HCT116 (cell line): ENCODE measurements around the gene EXOC4.

Source experiments
- CEBPB ChIP-seq: IDR thresholded peaks from 2 replicates; pipeline ENCODE4 v1.6.1; 2012; ENCODE audit warnings: low read depth
- CTCF ChIP-seq, 3 experiments: fragments of 200-600 bp in 1 of 3; sonication (generic) in 1 of 3; IDR thresholded peaks in 2 of 3; conservative IDR thresholded peaks in 1 of 3; 2 replicates each; pipeline ENCODE4 v1.5.1; 2012 to 2017; ENCODE audit warnings: low read depth in 2 of 3, low read length in 2 of 3, antibody characterized with exemption in 1 of 3, borderline replicate concordance in 1 of 3, control low read depth in 1 of 3, mild to moderate bottlenecking in 1 of 3, mixed read lengths in 1 of 3, mixed run types in 1 of 3, moderate library complexity in 1 of 3; ENCODE audit not compliant: insufficient read depth in 1 of 3
- EZH2phosphoT487 ChIP-seq: fragments of 200-600 bp; IDR thresholded peaks from 2 replicates; pipeline ENCODE4 v1.6.1; 2018; ENCODE audit warnings: antibody characterized with exemption, borderline replicate concordance
- JUND ChIP-seq: IDR thresholded peaks from 2 replicates; pipeline ENCODE4 v1.6.1; 2012
- POLR2A ChIP-seq: IDR thresholded peaks from 2 replicates; pipeline ENCODE4 v1.7.0; 2011; ENCODE audit warnings: borderline replicate concordance; ENCODE audit not compliant: insufficient read depth, insufficient read length; ENCODE audit errors: extremely low read depth
- POLR2AphosphoS5 ChIP-seq: IDR thresholded peaks from 2 replicates; pipeline ENCODE4 v1.6.1; 2011; ENCODE audit warnings: mild to moderate bottlenecking, low read depth, low read length, moderate library complexity
- SIN3A ChIP-seq: IDR thresholded peaks from 2 replicates; pipeline ENCODE4 v1.6.1; 2012; ENCODE audit warnings: low read depth
- TCF7L2 ChIP-seq: IDR thresholded peaks from 2 replicates; pipeline ENCODE4 v1.7.0; 2011; ENCODE audit warnings: borderline replicate concordance, inconsistent platforms; ENCODE audit not compliant: insufficient read depth, insufficient read length; ENCODE audit errors: extremely low read depth
- ZBTB33 ChIP-seq: IDR thresholded peaks from 2 replicates; pipeline ENCODE4 v1.6.1; 2011; ENCODE audit warnings: mild to moderate bottlenecking, low read length, moderate library complexity; ENCODE audit not compliant: insufficient replicate concordance; ENCODE audit errors: extremely low read depth
- TF ChIP-seq, protein P1 (sequence below): IDR thresholded peaks from 2 replicates; pipeline ENCODE4 v1.6.1; 2012
- TF ChIP-seq, protein P2 (sequence below): IDR thresholded peaks from 2 replicates; pipeline ENCODE4 v1.6.1; 2012; ENCODE audit warnings: low read depth

DNA sequence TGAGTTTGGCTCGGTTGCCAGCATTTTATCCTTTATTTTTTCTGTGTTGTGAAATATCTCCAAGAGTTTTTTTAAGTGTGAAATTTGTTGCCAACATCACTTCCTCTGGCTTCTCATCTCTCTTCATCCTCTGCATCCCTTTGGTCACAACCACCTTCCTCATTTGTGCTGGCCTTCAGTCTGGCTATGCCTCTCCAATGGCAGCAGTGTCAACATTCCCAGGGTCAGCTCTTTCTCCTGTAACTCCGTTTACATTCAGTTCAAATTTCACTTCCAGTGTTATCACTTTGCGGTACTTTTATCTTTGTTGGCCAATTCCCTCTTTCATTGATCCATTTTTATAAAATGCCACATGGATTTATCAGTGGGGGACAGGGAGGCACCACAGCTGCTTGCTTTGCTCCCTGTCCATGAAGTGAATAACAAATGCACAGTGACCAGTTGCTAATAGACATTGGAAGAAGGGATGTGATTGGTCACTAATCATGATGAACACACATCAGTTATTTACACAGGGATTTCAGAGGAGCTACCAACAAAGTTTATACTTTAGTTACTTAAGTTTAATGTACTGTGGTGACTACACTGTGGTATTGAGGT, 562.8 kb downstream of the EXOC4 start:
- TF ChIP-seq CEBPB = no peak
- TF ChIP-seq POLR2AphosphoS5 = no peak
- no peak for TF ChIP-seq TCF7L2
- no peak for TF ChIP-seq CTCF (IDR thresholded peaks at IDR 0.05 in 2 of 3, conservative IDR thresholded peaks at IDR 0.05 in 1 of 3; ENCODE audit: borderline replicate concordance in 1 of 3, insufficient read depth in 1 of 3, low read depth in 2 of 3, low read length in 2 of 3)
- TF ChIP-seq EZH2phosphoT487 = no peak
- TF ChIP-seq POLR2A = no peak
- TF ChIP-seq, protein P1, sequence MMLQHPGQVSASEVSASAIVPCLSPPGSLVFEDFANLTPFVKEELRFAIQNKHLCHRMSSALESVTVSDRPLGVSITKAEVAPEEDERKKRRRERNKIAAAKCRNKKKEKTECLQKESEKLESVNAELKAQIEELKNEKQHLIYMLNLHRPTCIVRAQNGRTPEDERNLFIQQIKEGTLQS = no peak
- no peak for TF ChIP-seq ZBTB33
- TF ChIP-seq, protein P2, sequence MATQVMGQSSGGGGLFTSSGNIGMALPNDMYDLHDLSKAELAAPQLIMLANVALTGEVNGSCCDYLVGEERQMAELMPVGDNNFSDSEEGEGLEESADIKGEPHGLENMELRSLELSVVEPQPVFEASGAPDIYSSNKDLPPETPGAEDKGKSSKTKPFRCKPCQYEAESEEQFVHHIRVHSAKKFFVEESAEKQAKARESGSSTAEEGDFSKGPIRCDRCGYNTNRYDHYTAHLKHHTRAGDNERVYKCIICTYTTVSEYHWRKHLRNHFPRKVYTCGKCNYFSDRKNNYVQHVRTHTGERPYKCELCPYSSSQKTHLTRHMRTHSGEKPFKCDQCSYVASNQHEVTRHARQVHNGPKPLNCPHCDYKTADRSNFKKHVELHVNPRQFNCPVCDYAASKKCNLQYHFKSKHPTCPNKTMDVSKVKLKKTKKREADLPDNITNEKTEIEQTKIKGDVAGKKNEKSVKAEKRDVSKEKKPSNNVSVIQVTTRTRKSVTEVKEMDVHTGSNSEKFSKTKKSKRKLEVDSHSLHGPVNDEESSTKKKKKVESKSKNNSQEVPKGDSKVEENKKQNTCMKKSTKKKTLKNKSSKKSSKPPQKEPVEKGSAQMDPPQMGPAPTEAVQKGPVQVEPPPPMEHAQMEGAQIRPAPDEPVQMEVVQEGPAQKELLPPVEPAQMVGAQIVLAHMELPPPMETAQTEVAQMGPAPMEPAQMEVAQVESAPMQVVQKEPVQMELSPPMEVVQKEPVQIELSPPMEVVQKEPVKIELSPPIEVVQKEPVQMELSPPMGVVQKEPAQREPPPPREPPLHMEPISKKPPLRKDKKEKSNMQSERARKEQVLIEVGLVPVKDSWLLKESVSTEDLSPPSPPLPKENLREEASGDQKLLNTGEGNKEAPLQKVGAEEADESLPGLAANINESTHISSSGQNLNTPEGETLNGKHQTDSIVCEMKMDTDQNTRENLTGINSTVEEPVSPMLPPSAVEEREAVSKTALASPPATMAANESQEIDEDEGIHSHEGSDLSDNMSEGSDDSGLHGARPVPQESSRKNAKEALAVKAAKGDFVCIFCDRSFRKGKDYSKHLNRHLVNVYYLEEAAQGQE = no peak
- no peak for TF ChIP-seq SIN3A
- TF ChIP-seq JUND = no peak
